GM12874 (cell line): Measurements from ENCODE around the gene MCF2L.

Experiments used
- TF ChIP-seq, protein P1 (sequence below): IDR thresholded peaks from 2 replicates; pipeline ENCODE4 v1.5.1; 2011; ENCODE audit warnings: low read depth, mild to moderate bottlenecking, control low read depth, low read length, moderate library complexity; ENCODE audit not compliant: insufficient read depth

Gene MCF2L

DNA sequence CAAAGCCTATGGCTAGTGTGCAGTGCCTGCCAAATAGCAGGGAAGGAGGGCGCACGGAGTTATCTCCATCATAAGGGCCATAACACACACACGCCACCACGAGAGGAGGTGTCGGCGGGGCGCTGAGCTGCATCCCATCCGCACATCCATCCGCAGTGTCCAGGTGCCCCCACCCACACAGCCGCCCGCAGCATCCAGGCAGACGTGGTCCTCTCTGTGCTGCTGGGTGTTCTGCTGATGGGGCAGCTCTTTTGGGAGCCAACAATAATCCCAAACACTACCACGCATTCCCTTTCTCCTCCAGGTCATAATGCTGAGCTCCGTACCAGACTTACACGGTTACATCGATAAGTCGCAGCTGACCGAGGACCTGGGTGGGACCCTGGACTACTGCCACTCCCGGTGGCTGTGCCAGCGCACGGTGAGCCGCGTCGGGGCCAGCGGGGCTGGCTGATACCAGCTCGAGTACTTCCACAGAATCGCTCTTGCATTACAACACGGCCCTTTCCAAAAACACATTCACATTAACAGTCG, 95.1 kb downstream of the MCF2L start:
- TF ChIP-seq, protein P1, sequence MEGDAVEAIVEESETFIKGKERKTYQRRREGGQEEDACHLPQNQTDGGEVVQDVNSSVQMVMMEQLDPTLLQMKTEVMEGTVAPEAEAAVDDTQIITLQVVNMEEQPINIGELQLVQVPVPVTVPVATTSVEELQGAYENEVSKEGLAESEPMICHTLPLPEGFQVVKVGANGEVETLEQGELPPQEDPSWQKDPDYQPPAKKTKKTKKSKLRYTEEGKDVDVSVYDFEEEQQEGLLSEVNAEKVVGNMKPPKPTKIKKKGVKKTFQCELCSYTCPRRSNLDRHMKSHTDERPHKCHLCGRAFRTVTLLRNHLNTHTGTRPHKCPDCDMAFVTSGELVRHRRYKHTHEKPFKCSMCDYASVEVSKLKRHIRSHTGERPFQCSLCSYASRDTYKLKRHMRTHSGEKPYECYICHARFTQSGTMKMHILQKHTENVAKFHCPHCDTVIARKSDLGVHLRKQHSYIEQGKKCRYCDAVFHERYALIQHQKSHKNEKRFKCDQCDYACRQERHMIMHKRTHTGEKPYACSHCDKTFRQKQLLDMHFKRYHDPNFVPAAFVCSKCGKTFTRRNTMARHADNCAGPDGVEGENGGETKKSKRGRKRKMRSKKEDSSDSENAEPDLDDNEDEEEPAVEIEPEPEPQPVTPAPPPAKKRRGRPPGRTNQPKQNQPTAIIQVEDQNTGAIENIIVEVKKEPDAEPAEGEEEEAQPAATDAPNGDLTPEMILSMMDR = no peak

DNA sequence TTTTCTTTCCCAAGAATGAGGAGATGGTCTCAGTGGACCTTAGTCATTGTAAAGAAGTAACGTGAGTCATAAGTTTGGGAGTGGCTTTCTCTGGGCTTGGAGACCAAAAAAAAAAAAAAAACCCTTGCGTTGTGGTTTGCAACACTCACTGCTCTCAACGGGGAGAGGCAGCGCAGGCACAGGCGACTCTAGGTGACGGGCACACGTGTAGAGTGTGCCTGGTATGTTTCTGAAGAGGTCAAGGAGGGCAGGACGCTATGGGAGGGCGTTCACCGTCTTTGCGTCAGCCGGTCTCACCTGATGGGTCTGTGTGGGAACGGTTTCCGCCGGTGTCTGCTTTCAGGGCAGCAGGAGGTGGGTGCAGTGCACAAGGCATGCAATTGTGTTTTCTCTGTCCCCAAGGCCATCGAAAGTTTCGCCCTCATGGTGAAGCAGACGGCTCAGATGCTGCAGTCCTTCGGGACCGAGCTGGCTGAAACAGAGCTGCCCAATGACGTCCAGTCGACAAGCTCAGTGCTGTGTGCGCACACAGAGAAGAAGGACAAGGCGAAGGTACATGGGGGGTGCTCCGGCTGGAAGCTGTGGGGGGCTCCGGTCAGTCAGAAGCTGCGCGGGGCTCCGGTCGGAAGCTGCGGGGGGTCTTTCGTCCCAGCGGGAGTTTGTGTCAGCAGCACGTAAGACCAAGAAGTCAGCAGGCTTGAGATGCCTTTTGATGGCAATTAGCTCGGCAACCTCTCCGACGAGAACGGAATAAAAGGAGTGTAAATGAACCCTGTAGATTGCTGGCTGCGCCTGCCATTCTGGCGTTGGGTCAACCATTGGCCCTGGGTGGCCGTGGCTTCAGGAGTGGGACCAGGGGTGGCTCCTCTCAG, 95.8 kb downstream of the MCF2L start:
- TF ChIP-seq, protein P1 = no peak

DNA sequence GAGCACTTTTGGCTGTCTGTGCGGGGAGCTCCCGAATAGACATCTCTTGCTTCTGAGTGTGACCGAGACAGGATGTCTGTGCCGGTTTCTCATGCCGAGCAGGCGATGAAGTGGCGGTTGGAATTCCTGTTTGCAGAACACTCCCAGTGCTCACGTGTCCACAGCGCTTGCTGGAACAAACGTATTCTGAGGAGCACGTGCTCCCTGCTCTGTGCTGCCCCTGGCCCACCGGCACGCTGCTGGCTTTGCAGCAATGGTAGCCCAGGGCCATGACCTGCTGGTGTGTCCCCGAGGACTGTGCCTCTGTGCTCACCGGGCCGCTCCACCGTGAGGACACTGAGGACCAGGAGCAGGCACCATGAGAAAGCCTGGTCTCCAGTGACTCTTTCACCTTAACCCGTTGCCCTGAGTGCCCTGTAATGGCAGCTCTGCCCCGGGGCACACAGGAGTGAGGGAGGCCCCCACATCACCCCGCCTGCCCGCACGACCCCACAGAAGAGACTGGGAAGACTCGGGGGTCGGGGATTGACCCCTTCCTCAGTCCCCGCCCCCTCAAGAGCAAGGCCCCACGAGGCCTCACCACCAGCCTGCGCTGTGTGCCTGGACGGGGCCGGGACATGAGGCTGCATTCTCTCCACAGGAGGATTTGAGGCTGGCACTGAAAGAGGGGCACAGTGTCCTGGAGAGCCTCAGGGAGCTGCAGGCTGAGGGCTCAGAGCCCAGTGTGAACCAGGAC, 96.6 kb downstream of the MCF2L start:
- TF ChIP-seq, protein P1 = no peak

DNA sequence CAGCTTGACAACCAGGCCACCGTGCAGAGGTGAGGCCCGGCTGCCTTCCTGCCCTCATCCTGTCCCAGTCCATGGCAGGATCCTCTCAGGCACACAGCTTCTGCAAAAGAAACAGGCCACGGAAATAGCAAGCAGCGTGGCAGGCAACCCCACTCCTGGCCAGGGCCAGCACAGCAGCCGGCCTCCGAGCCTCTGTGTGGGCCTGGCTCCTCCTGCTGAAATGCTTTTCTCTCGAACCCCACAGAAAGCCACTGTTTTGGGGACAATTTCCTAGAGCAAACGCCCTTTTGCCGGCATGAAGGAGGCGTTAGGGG, 97.1 kb downstream of the MCF2L start:
- TF ChIP-seq, protein P1 = no peak

DNA sequence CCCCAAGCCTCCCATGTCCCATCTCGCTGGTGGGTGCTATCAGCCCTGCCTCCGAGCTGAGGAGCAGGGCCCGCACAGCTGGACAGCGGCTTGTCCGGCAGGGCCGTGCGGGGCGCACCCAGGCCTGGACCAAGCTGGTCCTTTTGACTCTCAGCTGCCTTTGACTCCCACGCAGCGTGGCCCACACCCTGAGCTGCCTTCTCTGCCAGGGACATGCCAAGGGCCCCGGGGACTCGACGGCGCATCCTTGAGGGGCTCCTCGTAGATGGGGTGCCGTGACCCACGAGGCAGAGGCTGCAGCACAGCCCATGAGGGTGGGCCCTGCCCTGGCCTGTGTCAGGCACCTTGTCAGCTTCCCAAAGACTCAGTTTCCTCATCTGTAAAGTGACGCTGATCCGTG, 97.7 kb downstream of the MCF2L start:
- TF ChIP-seq, protein P1 = no peak

DNA sequence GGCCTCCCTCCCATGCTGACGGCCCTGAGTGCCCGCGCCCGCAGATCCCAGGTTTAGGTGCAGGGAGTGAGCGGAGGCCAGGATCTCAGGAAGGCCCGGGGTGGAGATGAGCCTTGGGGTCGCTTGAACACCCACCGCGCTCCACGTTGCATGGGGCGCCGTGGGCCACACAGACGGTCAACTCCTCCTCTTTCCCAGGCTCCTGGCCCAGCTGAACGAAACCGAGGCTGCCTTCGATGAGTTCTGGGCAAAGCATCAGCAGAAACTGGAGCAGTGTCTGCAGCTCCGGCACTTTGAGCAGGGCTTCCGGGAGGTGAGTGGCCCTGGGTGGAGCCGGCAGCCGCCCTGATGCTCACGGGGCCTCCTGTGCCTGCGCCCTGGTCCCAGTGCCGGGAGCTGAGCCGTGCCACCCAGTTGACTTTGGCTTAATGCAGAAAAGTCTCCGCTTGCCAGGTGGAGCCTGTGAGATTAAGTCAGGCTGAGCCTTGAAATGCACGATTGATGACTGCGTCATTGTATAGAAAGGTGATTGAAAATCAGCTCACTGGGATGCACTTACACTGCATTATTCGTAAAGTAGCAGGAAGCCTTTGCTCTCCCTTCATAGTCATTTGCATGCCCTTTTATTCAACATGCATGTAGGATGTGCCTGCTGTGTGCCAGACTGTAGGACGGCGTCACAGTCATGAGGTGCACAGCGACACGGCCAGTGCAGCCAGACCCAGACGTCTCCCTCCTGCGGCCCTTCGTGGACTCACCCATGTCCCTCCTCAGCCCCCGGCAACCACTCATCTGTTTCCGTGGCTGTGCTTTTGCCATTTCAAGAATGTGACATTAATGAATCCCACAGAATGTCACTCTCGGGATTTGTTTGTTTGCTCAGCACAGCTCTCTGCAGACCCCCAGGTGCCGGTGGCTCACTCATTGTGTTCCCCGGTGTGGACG, 101.1 kb downstream of the MCF2L start:
- TF ChIP-seq, protein P1 = no peak
